WERI-Rb-1 (cell line): ENCODE results near the gene PPT2.
A peak's percentile ranks its signal among the peaks of the same experiment; 100 is the strongest.

Experiments
- DNase-seq: peaks from one replicate; pipeline ENCODE4 v3.0.0-alpha.2; 2020
- H3K27ac ChIP-seq: fragments of 250-450 bp; sonication (Bioruptor Pico); 2 replicates; pipeline ENCODE4 v1.5.1; 2020; ENCODE audit warnings: mild to moderate bottlenecking, moderate library complexity
- H3K27me3 ChIP-seq: fragments of 250-450 bp; sonication (Bioruptor Pico); 2 replicates; pipeline ENCODE4 v1.5.1; 2021; ENCODE audit warnings: mild to moderate bottlenecking, low read depth, moderate library complexity; ENCODE audit not compliant: insufficient read depth, severe bottlenecking
- H3K36me3 ChIP-seq: fragments of 250-450 bp; sonication (Bioruptor Pico); 2 replicates; pipeline ENCODE4 v1.5.1; 2020; ENCODE audit warnings: mild to moderate bottlenecking, moderate library complexity
- H3K4me3 ChIP-seq: 2 replicates; pipeline ENCODE4 v1.5.1; 2011; ENCODE audit warnings: low read depth, mild to moderate bottlenecking, control low read depth, low read length
- H3K9me3 ChIP-seq: fragments of 250-450 bp; sonication (Bioruptor Pico); 2 replicates; pipeline ENCODE4 v1.5.1; 2021; ENCODE audit warnings: mild to moderate bottlenecking, moderate library complexity; ENCODE audit not compliant: severe bottlenecking
- TF ChIP-seq, protein P1 (sequence below): IDR thresholded peaks from 2 replicates; pipeline ENCODE4 v1.5.1; 2011; ENCODE audit warnings: low read depth, mild to moderate bottlenecking, control low read depth, inconsistent platforms, low read length

PPT2 gene

DNA sequence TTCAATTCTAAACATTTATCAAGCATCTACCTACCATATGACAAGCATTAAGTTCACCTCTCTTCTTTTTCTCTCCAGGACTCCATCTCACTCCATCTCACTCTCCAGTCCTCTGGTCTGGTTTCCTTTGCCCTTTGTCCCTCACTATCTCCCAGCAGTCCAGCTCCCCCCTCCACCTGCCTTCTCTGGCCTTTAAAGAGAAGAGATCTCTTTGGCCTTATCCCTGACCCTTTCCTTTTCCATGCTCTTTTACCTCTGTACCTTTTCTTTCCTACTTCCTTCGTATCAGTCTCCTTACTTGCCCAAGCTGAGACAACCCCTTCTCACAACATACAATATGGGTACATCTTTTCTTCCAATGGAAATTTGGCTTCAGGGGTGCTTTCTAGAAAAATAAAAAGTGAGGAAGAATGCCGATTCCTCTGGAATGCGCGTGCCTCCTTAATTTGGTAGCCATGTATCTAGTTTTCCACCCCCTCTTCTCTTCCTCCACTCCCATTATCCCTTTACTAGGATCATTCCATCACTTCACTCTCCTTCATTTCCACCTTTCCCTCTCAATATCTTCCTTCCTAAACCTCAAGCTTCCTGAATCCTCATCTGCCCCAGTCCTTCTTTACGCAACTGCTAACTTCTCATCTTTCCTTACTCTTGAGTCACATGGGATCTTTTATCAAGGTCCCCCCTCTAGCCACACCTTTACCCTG, 22.7 kb downstream of the PPT2 start:
- H3K27me3 ChIP-seq = no peaks in the 10 kb centered on the region
- TF ChIP-seq, protein P1, sequence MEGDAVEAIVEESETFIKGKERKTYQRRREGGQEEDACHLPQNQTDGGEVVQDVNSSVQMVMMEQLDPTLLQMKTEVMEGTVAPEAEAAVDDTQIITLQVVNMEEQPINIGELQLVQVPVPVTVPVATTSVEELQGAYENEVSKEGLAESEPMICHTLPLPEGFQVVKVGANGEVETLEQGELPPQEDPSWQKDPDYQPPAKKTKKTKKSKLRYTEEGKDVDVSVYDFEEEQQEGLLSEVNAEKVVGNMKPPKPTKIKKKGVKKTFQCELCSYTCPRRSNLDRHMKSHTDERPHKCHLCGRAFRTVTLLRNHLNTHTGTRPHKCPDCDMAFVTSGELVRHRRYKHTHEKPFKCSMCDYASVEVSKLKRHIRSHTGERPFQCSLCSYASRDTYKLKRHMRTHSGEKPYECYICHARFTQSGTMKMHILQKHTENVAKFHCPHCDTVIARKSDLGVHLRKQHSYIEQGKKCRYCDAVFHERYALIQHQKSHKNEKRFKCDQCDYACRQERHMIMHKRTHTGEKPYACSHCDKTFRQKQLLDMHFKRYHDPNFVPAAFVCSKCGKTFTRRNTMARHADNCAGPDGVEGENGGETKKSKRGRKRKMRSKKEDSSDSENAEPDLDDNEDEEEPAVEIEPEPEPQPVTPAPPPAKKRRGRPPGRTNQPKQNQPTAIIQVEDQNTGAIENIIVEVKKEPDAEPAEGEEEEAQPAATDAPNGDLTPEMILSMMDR = no peak
- H3K9me3 ChIP-seq = no peaks in the 10 kb centered on the region
- H3K4me3 ChIP-seq = peak overlapping the region; percentile 85
- H3K27ac ChIP-seq = peak overlapping the region; percentile 96
- peaks cover 20% of the 10 kb centered on the region for H3K36me3 ChIP-seq
- no peak for DNase-seq

DNA sequence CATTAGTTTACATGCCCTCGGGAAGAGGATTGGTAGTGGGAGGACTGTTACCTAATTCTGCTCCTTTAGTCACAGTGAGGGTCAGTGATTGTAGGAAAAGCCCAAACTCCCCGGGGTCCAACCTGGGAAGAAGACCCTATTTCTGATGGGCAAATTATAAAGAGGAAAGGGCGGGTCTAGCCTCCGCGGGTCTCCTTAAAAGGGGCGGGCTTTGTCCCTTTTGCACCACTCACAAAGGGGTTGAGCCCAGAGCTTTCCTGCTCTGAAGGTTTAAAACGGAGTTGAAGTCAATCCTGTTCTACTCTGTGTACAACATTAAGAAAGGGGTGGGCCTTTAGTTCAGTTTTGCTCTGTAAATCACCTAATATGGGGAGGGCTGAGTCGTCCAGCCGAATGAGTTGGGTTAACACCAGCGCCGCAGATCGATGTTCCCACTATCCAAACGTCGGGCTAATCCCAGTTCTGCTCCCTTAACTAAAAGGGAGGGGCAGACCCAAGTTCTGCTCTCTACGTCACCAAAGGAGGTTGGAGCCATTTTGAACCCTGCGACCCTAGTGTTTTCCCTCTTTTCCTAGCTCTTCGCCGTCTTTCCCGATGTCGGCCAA, 23.3 kb downstream of the PPT2 start:
- TF ChIP-seq, protein P1 = no peak
- DNase-seq = peak; percentile 82
- H3K9me3 ChIP-seq = no peaks in the 10 kb centered on the region
- no peaks in the 10 kb centered on the region for H3K27me3 ChIP-seq
- H3K4me3 ChIP-seq = peak overlapping the region; percentile 85
- H3K36me3 ChIP-seq = peaks cover 27% of the 10 kb centered on the region
- H3K27ac ChIP-seq = peak overlapping the region; percentile 96

DNA sequence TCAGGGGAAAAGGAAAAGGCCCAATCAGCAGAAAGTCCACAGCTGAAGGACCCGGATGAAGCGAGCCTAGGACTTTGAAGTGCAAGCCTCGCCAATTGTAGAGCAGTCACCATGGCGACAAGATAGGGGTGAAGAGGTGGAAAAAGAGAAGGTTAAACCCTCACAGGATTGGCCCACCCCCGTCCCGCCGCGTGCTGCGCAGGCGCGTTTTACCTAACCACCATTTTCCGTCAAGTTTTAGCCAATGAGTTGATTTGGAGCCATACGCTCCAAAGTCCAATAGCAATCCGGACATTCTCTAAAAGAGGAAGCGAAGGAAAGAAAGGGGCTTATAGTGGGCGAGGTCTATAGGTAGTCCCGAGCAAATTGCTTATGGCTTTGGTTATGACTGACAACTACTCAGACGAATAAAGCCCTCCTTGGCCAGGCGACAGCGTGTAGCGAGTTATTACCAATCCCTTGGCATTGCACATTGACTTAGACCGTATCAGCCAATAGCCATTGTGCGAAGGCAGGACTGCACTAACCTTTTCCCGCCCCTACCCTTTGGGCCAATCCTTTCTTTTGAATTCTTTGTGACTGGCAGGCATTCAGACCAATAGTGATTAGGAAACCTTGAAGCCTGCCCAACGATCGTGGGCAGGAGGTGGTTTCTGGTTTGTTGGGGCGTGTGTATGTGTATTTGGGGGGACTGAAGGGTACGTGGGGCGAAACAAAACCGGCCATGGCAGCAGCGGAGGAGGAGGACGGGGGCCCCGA, 24.0 kb downstream of the PPT2 start, which contains the start of gene RNF5:
RNF5 (plus strand) TSS at position 618 of the 759 bp plus-strand sequence; CDS start at position 725, 107 bp downstream.
- peak within 1 kb of the TSS; percentile 96 for H3K27ac ChIP-seq
- peak; percentile 100 for DNase-seq
- H3K36me3 ChIP-seq = peaks cover 34% of the 10 kb centered on the region
- TF ChIP-seq, protein P1 = no peak
- H3K4me3 ChIP-seq = peak within 1 kb of the TSS; percentile 85
- no peaks in the 10 kb centered on the region for H3K9me3 ChIP-seq
- no peaks in the 10 kb centered on the region for H3K27me3 ChIP-seq

DNA sequence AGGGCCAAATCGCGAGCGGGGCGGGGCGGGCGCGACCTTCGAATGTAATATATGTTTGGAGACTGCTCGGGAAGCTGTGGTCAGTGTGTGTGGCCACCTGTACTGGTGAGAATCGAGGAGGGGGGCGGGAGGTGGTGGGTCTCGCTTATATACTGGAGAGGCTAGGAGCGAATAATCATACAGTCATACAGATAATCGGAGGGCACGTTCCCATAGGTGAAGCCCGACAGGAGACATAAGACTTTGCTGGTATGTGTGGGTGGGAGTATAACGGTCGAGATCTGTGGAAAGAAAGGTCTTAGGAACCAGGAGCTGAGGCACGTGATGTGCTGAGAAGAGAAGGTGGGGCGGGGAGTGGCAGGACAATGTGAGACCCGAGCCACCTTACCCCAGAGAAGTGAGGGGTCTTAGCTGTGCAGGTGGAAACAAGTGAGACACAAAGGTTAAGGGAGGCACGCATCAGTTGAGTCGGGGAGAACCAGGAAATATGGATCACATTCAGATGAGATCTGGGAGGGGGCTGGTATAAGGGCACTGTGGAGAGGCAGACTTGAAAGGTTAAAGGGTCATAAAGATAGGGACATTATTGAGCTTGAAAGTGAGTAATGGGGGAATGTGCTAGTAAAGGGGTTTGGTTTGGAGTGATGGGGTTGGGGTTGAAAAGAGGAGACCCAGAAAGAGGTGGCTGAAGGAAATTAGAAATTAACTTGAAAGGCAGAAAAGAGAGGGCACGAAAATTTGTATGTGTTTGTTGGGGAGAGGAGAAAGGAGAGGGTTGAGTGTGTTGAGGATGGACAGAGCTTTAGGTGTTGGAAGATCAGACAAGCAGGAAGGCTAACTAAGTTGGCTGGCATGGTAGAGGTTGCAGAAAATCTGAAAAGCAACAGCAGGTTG, 24.9 kb downstream of the PPT2 start:
- TF ChIP-seq, protein P1 = no peak
- Histone ChIP-seq H3K27me3 (no peaks in the 10 kb centered on the region), H3K9me3 (no peaks in the 10 kb centered on the region), H3K36me3 (peaks cover 42% of the 10 kb centered on the region), H3K27ac (peak overlapping the region; percentile 96), H3K4me3 (peak overlapping the region; percentile 85)
- no peak for DNase-seq

DNA sequence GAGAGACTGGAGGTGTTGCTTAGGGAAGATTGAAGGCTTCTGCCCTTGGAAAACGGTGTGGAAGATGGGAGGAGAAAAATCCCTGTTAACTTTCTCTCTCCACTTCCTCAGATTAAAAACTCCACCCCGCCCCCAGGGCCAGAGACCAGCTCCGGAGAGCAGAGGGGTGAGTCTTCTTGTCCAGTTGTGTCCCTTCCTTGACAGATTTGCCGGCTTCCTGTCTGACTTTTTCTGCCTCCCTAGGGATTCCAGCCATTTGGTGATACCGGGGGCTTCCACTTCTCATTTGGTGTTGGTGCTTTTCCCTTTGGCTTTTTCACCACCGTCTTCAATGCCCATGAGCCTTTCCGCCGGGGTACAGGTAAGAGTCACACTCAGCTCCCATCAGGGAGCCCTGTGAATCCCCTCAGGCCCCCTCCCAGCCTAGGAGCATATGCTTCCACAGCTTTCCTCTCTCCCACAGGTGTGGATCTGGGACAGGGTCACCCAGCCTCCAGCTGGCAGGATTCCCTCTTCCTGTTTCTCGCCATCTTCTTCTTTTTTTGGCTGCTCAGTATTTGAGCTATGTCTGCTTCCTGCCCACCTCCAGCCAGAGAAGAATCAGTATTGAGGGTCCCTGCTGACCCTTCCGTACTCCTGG, 25.9 kb downstream of the PPT2 start:
- H3K36me3 ChIP-seq = peaks cover 48% of the 10 kb centered on the region
- H3K4me3 ChIP-seq = no peak overlapping the region
- no peaks in the 10 kb centered on the region for H3K9me3 ChIP-seq
- TF ChIP-seq, protein P1 = no peak
- no peaks in the 10 kb centered on the region for H3K27me3 ChIP-seq
- no peak overlapping the region for H3K27ac ChIP-seq
- DNase-seq = no peak
